ENCODE measurements around the gene NTNG1. TPM values are rescaled to one million over a fixed set of nuclear protein-coding genes. Genes with fewer than 3 reads are reported as not detected.

The NTNG1 gene
- total and polyA plus RNA-seq, 2 of the 4 experiments (the other 2 are of a cell fraction), result 1.2 to 2.3 TPM

DNA sequence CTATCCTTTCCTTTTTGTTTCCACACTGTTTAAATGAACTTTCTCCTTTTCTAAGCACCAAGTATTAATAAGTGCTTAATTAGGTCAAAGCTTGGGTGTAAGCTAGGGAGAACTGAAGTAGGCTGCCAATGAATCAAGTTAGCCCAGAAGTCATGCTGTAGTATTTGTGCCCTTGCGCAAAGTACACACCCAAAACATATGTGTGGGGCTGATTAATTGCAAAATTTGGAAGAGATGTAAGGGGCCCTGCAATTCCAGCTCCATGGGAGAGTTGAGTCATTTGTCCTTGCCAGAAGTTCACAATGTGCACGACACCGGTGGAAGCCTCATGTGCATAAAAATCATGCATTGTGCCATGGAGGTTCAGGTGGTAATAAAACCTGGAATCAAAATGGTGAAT, 18.6 kb upstream of the NTNG1 start:
- Histone ChIP-seq H4K5ac (ENCODE audit: low read depth, low read length) (no peak overlapping the region), H2BK20ac (ENCODE audit: low read depth, low read length) (no peak overlapping the region), H3K56ac (ENCODE audit: extremely low read depth, insufficient read depth, low read length) (no peak overlapping the region), H3K9ac (ENCODE audit: low read depth, low read length) (no peak overlapping the region), H3K18ac (ENCODE audit: low read depth, low read length) (no peak overlapping the region), H3K4me2 (ENCODE audit: low read depth, low read length) (no peak overlapping the region), H4K8ac (ENCODE audit: low read depth in 2 of 2, low read length in 2 of 2) (no peak overlapping the region), H4K20me1 (ENCODE audit: insufficient read depth, low read length) (no peaks in the 10 kb centered on the region), H2AFZ (replicated peaks; ENCODE audit: low read length, poor library complexity) (no peak overlapping the region), H4K91ac (ENCODE audit: insufficient read depth, low read depth, low read length) (no peak overlapping the region), H3K9me1 (ENCODE audit: insufficient read depth, low read length) (no peaks in the 10 kb centered on the region), H3K27ac (ENCODE audit: insufficient read depth, low read length) (no peak overlapping the region), H2AK5ac (ENCODE audit: low read depth, low read length) (no peak overlapping the region), H2AK9ac (replicated peaks; ENCODE audit: low read depth, low read length, poor library complexity) (no peak overlapping the region), H2BK5ac (ENCODE audit: low read depth, low read length, poor library complexity, severe bottlenecking) (no peak overlapping the region), H3K9me3 (ENCODE audit: control insufficient read depth, insufficient read depth, low read length) (no peaks in the 10 kb centered on the region), H3K36me3 (ENCODE audit: control insufficient read depth, insufficient read depth, low read length) (no peaks in the 10 kb centered on the region), H3K23ac (ENCODE audit: low read depth, low read length) (no peak overlapping the region), H3K14ac (replicated peaks; ENCODE audit: low read depth, low read length) (no peak overlapping the region), H3K27me3 (ENCODE audit: control insufficient read depth, insufficient read depth, low read length) (no peaks in the 10 kb centered on the region), H3K4me3 (ENCODE audit: insufficient read depth, low read depth, low read length) (no peak overlapping the region), H2BK15ac (ENCODE audit: low read depth, low read length) (no peak overlapping the region), H3K4ac (ENCODE audit: low read depth, low read length) (no peak overlapping the region), H2BK120ac (ENCODE audit: low read depth, low read length) (no peak overlapping the region), H3K79me1 (ENCODE audit: low read depth in 1 of 2, low read length in 2 of 2) (no peaks in the 10 kb centered on the region), H3K4me1 (ENCODE audit: control insufficient read depth, insufficient read depth, low read length) (no peaks in the 10 kb centered on the region)
- WGBS, 2 experiments (ENCODE audit: extremely low coverage in 2 of 2, insufficient read length in 1 of 2), result 100% methylated on average over 1 of the region's 3 CpGs; no CpG with 5 or more reads in 1 of the 2 experiments
- POLR2A ChIA-PET (ENCODE audit: unreplicated experiment), result no interaction called here
- TF ChIP-seq NFE2L2 (IDR thresholded peaks at IDR 0.05; ENCODE audit: low read depth, low read length) (no peak), SMC3 (IDR thresholded peaks at IDR 0.05; ENCODE audit: low read depth, low read length) (no peak)
- TF ChIP-seq, protein P1, sequence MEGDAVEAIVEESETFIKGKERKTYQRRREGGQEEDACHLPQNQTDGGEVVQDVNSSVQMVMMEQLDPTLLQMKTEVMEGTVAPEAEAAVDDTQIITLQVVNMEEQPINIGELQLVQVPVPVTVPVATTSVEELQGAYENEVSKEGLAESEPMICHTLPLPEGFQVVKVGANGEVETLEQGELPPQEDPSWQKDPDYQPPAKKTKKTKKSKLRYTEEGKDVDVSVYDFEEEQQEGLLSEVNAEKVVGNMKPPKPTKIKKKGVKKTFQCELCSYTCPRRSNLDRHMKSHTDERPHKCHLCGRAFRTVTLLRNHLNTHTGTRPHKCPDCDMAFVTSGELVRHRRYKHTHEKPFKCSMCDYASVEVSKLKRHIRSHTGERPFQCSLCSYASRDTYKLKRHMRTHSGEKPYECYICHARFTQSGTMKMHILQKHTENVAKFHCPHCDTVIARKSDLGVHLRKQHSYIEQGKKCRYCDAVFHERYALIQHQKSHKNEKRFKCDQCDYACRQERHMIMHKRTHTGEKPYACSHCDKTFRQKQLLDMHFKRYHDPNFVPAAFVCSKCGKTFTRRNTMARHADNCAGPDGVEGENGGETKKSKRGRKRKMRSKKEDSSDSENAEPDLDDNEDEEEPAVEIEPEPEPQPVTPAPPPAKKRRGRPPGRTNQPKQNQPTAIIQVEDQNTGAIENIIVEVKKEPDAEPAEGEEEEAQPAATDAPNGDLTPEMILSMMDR (conservative IDR thresholded peaks at IDR 0.05; ENCODE audit: low read depth, low read length), result no peak
- intact Hi-C loops (cut with micrococcal nuclease), result no loop called here
- CTCF ChIA-PET, result no interaction called here
- in situ Hi-C loops (cut with MboI; ENCODE audit: low sequenced_read_pairs), result no loop called here
- ATAC-seq (ENCODE audit: low read depth) (no peak), DNase-seq (no peak)
- no TSS peak for BruUV-seq (replicated peaks)
- dilution Hi-C loops (cut with HindIII; ENCODE audit: low sequenced_read_pairs, unreplicated experiment), result no loop called here

All from IMR-90 (cell line).